PFSK-1 (cell line): ENCODE results near the gene KCNQ5.

Experiments used
- FOXP2 ChIP-seq: optimal IDR thresholded peaks from 2 replicates; pipeline ENCODE3; 2011; ENCODE audit warnings: borderline replicate concordance, control low read depth, inconsistent platforms; ENCODE audit not compliant: insufficient read depth; ENCODE audit errors: extremely low read length, extremely low read depth
- POLR2AphosphoS5 ChIP-seq: IDR thresholded peaks from 2 replicates; pipeline ENCODE4 v1.6.1; 2012; ENCODE audit warnings: low read depth, mild to moderate bottlenecking, control low read depth, low read length, moderate library complexity
- SIN3A ChIP-seq: IDR thresholded peaks from 2 replicates; pipeline ENCODE4 v1.6.1; 2012; ENCODE audit warnings: mild to moderate bottlenecking, low read length, moderate library complexity, borderline replicate concordance; ENCODE audit not compliant: insufficient read depth
- TAF1 ChIP-seq: IDR thresholded peaks from 2 replicates; pipeline ENCODE4 v1.6.1; 2012; ENCODE audit warnings: low read length, control low read depth, borderline replicate concordance; ENCODE audit not compliant: insufficient read depth
- TF ChIP-seq, protein P1 (sequence below), 2 experiments: IDR thresholded peaks; 2 replicates each; pipeline versions ENCODE4 v1.6.1 to v1.8.0; 2011 to 2012; ENCODE audit warnings: low read depth in 2 of 2, low read length in 2 of 2, control low read depth in 1 of 2, inconsistent platforms in 1 of 2, mild to moderate bottlenecking in 1 of 2, moderate library complexity in 1 of 2; ENCODE audit not compliant: insufficient read depth in 1 of 2

KCNQ5 gene

DNA sequence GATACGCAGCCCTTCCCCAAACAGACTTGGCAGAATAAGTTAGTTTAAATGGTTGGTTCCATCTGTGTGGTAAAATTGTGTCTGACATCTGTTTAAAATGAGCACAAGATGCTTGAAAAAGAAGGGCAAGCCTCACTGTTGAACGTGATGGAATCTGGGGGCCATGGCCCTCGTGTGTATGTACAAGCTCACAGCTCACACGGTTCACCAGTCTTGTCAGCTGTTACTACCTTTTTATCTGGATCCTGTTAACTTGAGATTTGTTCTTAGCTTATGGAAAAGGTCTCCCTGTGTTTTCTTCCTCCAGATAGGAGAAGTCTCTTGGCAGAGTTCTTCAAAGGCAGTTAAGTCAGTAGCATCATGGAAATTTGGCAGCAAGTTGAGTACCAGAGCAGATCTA, 332.9 kb downstream of the KCNQ5 start:
- no peak for TF ChIP-seq TAF1
- no peak for TF ChIP-seq SIN3A
- TF ChIP-seq FOXP2, result no peak
- TF ChIP-seq POLR2AphosphoS5, result no peak
- TF ChIP-seq, protein P1, sequence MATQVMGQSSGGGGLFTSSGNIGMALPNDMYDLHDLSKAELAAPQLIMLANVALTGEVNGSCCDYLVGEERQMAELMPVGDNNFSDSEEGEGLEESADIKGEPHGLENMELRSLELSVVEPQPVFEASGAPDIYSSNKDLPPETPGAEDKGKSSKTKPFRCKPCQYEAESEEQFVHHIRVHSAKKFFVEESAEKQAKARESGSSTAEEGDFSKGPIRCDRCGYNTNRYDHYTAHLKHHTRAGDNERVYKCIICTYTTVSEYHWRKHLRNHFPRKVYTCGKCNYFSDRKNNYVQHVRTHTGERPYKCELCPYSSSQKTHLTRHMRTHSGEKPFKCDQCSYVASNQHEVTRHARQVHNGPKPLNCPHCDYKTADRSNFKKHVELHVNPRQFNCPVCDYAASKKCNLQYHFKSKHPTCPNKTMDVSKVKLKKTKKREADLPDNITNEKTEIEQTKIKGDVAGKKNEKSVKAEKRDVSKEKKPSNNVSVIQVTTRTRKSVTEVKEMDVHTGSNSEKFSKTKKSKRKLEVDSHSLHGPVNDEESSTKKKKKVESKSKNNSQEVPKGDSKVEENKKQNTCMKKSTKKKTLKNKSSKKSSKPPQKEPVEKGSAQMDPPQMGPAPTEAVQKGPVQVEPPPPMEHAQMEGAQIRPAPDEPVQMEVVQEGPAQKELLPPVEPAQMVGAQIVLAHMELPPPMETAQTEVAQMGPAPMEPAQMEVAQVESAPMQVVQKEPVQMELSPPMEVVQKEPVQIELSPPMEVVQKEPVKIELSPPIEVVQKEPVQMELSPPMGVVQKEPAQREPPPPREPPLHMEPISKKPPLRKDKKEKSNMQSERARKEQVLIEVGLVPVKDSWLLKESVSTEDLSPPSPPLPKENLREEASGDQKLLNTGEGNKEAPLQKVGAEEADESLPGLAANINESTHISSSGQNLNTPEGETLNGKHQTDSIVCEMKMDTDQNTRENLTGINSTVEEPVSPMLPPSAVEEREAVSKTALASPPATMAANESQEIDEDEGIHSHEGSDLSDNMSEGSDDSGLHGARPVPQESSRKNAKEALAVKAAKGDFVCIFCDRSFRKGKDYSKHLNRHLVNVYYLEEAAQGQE (IDR thresholded peaks at IDR 0.05; ENCODE audit: insufficient read depth in 1 of 2, low read depth in 2 of 2, low read length in 2 of 2), result no peak

DNA sequence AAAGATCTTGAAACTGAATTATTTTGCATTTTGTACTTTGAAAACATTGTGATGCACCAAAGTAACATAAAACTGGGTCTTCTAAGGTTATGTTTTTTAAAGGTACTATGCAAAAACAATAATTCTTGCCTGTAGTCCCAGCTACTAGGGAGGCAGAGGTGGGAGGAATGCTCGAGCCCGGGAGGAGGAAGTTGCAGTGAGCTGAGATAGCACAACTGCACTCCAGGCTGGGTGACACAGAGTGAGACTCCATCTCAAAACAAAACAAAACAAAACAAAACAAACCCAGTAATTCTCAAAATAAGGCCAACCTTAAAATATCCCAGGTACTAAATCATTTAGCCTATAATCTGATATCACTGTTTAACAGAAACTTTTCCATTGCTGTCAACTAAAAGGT, 333.8 kb downstream of the KCNQ5 start:
- TF ChIP-seq POLR2AphosphoS5 (no peak), TAF1 (no peak), FOXP2 (no peak), SIN3A (no peak)
- TF ChIP-seq, protein P1 (IDR thresholded peaks at IDR 0.05; ENCODE audit: insufficient read depth in 1 of 2, low read depth in 2 of 2, low read length in 2 of 2), result no peak

DNA sequence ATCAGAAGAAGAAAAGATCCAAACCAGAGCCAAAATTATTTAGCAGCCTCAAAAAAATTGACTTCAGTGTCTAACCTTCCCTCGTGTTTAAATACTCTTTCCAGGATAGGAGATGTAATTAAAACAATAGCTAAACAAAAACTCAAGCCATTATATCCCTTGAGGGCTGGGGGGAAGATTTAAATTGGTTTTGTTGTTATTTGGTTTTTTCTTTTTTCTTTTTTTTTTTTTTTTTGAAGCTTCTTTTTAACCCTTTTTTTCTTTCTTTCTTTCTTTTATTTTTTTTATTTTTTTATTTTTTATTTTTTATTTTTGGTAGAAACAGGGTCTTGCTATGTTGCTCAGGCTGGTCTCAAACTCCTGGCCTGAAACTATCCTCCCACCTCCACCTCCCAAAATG, 334.4 kb downstream of the KCNQ5 start:
- TF ChIP-seq FOXP2 (no peak), SIN3A (no peak), POLR2AphosphoS5 (no peak), TAF1 (no peak)
- TF ChIP-seq, protein P1 (IDR thresholded peaks at IDR 0.05; ENCODE audit: insufficient read depth in 1 of 2, low read depth in 2 of 2, low read length in 2 of 2), result no peak

DNA sequence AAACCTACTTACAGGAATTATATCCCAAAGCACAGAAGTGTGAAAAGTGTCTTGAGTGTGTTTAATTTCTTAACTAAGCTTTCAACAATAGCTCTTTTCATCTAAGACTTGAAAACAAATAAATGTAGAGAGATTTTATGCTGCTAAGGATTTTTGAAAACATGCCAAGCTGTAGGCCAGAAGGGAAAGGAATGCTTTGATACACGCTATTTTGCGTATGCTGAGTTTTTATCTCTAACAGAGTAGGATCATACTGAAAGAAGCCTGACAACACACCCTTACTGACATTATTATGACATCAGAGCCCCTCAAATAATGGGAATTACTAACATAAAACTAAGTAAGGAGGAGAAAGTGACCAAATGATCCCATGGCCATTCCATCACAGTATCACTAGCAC, 338.0 kb downstream of the KCNQ5 start:
- TF ChIP-seq FOXP2, result no peak
- TF ChIP-seq POLR2AphosphoS5, result no peak
- no peak for TF ChIP-seq TAF1

DNA sequence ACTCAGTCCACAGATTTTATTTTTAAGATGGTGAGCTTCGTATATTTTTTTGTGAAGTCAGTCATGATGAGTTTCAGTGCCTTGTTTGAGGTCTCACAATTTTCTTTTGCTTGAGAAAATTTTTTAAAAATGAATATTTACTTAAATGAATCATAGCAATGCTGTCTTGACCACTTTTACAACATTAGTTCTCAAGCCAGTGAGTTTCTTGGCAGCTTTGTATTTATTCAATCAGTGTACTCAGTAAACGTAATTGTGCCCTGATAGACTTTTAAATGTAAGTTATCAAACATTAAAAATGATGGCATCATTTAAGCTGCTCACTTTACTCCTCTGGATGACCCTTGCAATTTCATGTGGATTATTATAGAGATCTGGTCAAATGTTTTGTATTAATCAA, 342.1 kb downstream of the KCNQ5 start:
- TF ChIP-seq FOXP2, result no peak

DNA sequence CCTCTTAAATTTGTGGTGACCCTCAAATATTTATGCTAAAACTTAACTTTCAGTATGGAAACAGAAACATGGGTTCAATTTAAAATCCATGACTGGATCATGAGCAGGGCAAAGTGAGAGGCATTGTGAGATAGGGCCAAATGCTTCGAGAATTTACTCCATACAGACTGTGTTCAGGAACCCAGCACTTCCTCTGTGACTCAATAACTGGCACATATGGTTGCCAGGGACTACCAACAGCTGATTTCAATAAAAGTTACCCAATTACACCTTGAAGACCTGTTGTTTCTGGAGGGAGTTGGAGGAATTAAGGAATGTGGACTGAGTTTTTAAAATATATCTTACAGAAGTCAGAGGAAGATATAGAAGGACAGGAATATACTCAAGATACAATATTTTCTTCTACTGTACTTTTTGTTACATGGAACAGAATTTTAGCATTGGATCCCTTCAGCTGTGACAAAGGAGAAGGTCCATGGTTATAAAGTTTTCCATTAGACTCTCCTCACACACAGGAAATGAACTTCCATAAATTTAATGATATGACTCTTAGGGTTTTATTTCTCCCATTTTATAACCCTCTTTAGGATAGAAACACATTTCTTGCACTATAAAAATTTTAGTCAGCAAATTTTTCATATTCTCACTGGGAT, 344.9 kb downstream of the KCNQ5 start:
- TF ChIP-seq, protein P1 (IDR thresholded peaks at IDR 0.05; ENCODE audit: insufficient read depth in 1 of 2, low read depth in 2 of 2, low read length in 2 of 2), result no peak
- TF ChIP-seq SIN3A, result no peak
- TF ChIP-seq TAF1, result no peak
- no peak for TF ChIP-seq FOXP2
- TF ChIP-seq POLR2AphosphoS5, result no peak
